Stimulated activated CD4-positive, alpha-beta T cell treated with anti-CD3 and anti-CD28 coated beads, Interleukin-12 subunit alpha, Interleukin-12 subunit beta, amount 100 ng/mL, for 4 hours (primary cell): ENCODE data around the gene GMFB.

Experiments used
- DNase-seq: peaks from one replicate; pipeline ENCODE4 v3.0.0-alpha.2; 2020

Gene GMFB

GRCh38 chr14:54488646-54489317, at the start of gene GMFB:
GMFB (minus strand) TSS chr14:54488980; CDS start chr14:54488927, 53 bp downstream.
- DNase-seq: peak; percentile 87

- DNase-seq: no peak
These were observed 49.3 kb upstream of the GMFB start for GRCh38 chr14:54538055-54538454.

- no peak for DNase-seq
These were observed 48.9 kb upstream of the GMFB start for GRCh38 chr14:54537651-54538050.

DNA sequence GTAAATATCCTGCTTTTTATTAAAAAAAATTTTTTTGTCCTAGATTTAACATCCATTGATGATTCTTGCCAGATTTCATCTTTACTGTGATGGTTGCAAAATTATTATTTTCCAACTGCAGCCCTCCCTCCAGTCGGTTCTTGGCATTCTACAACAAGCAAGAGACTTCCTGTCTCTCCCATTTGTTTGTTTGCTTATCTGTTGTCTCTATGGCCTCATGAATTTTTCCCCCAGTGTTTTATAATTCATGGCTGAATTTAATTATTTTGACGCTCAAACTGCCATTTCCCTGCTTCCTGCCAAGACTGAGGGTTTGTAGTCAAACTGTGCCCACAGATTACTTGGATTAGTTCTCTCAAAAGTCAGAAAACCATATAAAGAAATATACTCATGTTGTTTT, 46.9 kb upstream of the GMFB start:
- DNase-seq: no peak

DNA sequence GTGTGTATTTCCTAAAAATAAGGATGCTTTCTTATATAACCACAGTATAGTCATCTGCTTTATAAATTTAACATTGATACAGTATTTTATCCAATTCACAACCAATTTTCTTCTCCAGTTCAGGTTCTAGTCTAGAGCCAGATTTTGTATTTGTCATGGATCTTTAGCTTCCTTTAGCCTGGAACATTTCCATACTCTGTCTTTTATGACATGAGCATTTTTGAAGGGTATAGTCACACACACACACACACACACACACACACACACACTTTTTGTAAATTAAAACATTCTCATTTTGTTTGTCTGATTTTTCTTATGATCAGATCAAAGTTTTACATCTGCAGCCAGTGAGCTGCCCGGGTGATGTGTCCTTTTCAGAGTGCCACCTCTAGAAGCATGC, 46.3 kb upstream of the GMFB start:
- DNase-seq: no peak

GRCh38 chr14:54533100-54533499, 44.3 kb upstream of the GMFB start:
- no peak for DNase-seq

DNA sequence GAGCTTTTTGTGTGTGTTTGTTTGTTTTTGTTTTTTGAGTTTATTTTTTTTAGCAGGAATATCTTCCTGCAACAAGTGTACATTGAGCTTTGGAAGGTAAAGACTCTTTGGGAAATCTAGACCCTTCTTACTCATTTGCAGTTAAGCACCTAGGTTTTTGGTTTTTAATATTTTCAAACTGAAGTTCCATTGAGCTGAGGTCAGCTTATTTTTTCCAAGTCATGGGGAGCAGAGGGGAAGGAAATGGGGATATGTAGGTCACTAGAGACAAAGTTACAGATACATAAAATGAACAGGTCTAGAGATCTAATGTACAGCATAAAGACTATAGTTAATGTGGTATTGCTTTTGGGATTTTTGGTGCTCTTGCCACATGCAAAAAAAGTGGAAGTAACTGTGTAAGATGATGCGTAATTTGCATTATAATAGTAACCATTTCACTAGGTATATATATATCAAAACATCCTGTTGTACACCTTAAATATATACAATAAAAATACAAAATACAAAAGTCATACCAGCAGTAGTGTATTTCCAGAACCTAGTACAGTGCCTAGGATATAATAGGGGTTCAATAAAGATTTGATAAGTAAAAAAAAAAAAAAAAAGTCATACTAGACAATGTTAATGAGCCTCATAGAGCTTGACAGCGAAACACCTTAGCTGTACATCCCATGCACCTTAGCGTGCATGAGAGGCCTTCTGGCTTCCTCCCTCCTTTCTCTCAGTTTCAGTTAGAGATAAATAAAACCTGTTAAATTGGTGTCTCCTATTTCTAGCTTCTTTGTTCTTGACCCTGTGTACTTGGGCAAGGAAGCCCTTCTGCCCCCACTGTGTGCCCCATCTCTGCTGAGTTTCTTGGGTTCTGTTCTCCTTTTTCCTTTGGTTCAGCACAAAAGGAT, 43.6 kb upstream of the GMFB start:
- no peak for DNase-seq

DNA sequence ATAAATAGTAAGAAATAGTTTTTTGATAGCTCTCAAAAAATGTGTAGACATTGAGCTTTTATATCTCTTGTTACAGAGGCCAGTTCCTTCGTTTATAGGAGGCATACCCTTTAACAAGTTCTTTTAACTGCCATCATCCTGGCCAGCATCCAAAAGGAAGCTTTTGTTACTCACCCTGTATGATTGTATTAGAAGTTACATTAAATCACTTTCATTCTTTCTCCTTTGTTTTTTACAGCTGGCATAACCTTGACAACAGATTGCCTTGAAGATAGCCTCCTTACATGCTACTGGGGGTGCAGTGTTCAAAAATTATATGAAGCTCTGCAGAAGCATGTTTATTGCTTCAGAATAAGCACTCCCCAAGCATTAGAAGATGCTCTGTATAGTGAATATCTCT, 41.0 kb upstream of the GMFB start:
- no peak for DNase-seq

DNA sequence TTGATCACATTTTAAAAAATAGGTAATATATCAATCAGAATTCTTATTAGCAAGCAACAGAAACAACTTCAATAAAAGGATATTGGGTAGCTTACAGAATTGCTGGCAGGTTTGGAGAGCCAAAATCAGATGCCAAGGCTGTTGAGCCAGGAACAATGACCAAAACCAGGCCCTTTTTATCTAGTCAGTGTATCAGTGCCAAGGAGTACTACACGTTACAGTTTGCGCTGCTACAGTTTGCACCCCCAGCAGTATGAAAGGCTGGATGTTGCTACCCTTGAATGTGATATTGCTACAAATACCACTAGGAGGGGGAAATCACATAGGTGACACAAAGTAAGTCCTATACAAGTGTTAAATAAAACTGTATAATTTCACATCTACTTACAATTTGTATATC, 40.2 kb upstream of the GMFB start:
- DNase-seq: no peak

GRCh38 chr14:54524410-54524809, 35.6 kb upstream of the GMFB start:
- DNase-seq: no peak

DNA sequence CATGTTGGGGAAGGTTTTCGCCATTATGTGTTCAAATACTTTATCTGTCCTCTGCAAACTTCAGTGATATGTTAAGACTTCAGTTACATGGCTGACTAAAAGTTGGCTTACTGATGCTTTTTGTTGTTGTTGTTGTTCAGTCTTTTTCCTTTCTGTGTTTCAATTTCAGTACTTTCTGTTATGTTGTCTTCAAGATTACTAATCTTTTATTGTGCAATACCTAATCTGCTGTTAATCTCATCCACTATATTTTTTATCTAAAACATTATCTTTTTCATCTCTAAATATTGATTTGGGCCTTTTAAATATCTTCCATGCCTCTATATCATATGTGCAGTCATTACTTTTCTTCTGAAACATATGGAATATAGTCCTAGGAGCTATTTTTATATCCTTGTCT, 27.9 kb upstream of the GMFB start:
- no peak for DNase-seq

DNA sequence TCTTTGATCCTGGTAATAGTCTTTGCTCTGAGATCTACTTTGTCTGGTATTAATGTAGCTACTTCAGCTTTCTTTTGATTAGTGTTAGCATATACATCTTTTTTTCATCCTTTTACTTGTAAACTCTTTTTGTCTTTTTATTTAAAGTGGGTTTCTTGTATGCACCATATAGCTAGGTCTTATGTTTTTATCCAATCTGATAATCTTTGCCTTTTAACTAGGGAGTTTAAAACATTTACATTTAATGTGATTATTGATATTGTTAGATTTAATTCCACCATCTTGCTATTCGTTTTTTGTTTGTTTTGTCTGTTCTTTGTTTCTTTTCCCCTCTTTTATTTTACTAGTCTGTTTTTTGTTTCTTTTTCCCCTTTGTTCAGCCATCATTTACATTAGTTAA, 26.9 kb upstream of the GMFB start:
- DNase-seq: no peak

DNA sequence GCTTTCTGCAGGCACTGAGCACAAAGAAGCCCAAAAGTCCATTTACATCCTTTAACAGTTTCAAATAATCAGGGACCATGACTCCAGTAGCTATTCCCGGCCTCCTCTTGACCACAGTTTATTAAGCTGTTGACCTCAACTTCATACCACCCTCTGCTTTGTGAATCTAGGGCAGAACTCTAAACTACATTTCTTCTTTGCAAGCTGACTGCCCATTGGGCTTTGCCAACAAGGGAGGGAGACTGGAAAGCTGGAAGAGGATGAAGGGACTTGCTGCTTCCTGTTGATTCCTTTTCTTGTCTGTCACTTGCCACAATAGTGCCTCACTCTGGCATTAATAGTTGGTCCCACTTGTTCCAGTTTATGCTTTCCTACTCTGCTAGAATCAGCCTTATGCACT, 23.6 kb upstream of the GMFB start:
- no peak for DNase-seq

GRCh38 chr14:54509546-54510501, 21.0 kb upstream of the GMFB start, which contains the start of gene CGRRF1:
CGRRF1 (plus strand) TSS chr14:54509906; CDS start chr14:54509960, 54 bp downstream.
- DNase-seq: peak; percentile 97

DNA sequence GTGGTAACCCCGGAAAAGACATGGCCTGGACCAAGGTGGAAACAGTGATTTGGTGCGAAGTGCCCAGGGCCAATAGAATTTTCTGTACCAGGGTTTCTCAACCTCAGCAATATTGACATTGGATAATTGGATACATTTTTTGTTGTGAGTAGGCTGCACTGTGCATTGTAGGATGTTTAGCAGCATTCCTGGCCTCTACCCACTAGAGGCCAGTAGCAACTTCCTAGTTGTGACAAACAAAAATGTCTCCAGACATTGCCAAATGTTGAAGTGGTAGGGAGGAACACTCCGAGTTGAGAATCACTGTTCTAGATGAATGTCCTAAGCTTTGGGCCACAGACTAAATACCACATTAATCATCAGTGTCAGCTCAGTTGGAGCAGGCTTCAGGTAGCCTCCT, 14.7 kb upstream of the GMFB start:
- DNase-seq: no peak

DNA sequence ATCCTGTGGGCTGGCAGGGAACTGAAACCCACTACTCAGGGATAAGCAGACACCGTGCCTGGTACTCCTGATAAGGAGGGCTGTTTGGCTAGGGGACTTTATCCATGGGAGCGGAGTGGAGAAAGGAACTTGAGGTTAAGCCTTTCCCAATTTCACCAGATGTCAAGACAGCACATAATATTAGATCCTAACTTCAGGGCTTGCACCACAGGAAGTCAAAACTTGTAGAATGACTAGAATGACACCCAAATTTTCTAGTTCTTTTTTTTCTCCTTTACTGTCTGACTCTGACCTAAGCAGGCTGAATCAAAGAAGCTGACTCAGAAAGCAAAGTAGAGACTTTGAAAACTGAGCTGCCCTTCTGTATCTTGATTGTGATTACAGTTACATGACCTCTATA, 13.8 kb upstream of the GMFB start:
- DNase-seq: no peak

DNA sequence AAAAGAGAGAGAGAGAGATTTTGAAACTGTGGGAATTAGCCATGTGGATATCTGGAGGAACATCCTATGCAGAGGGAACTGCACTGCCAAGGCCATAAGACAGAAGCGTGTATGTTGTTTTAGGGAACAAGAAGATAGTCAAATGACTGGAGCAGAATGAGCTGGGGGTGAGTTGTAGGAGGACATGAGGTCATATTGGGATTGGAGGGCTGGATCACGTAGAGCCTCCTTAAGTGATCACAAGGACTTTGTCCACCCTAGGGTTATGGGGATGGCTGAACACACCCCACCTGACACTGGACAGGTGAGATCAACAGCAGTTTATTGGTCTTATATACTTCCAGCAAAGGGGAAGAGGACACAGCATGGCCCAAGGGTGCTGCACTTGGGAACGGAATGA, 12.7 kb upstream of the GMFB start:
- DNase-seq: no peak

GRCh38 chr14:54500744-54501143, 12.0 kb upstream of the GMFB start:
- DNase-seq: no peak

GRCh38 chr14:54498579-54498978, 9.8 kb upstream of the GMFB start:
- no peak for DNase-seq

GRCh38 chr14:54498095-54498531, 9.3 kb upstream of the GMFB start:
- DNase-seq: no peak

GRCh38 chr14:54497224-54497623, 8.4 kb upstream of the GMFB start:
- DNase-seq: no peak

DNA sequence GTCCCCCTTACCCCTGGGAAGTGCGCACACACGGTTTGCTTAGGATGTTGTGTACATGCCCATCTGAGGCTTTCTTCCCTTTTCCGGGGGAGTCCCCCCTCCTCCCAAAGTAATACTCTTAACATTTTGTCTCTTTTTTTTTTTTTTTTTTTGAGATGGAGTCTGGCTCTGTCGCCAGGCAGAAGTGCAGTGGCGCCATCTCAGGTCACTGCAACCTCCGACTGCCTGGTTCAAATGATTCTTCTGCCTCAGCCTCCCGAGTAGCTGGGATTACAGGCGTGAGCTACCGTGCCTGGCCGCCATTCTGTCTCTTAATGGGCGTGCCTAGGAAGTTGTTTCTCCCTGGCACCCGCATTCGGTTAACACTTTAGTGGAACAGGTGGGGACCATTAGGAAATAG, 4.5 kb upstream of the GMFB start:
- no peak for DNase-seq
